Coronary artery (tissue), 2 donors: ENCODE results near the gene SLC9B2.

Experiments
- DNase-seq: peaks from one replicate; pipeline ENCODE4 v3.0.0-alpha.2; 2017; ENCODE audit warnings: low spot score
- H3K27ac ChIP-seq, 2 donors: fragments of 200-600 bp; sonication (generic); one replicate each; pipeline ENCODE4 v1.5.1; 2016 to 2019
- H3K4me3 ChIP-seq: fragments of 200-600 bp; sonication (generic); 2 replicates; pipeline ENCODE4 v1.5.1; 2016; ENCODE audit warnings: mild to moderate bottlenecking, moderate library complexity
- CTCF ChIP-seq: fragments of 200-600 bp; sonication (generic); IDR thresholded peaks from one replicate; pipeline ENCODE4 v1.5.1; 2019; ENCODE audit warnings: antibody characterized with exemption

SLC9B2 gene

GRCh38 chr4:103036169-103036568 is 40.4 kb downstream of the SLC9B2 start:
- TF ChIP-seq CTCF, result no peak
- no peak for DNase-seq

GRCh38 chr4:103032574-103032973 is 44.0 kb downstream of the SLC9B2 start:
- no peak overlapping the region for H3K4me3 ChIP-seq
- DNase-seq, result no peak
- H3K27ac ChIP-seq, result no peak overlapping the region
- no peak for TF ChIP-seq CTCF

More at GRCh38 chr4:103036169-103036568, 40.4 kb downstream of the SLC9B2 start:
- Histone ChIP-seq H3K27ac (no peak overlapping the region), H3K4me3 (no peak overlapping the region)

GRCh38 chr4:103030791-103031190 is 45.8 kb downstream of the SLC9B2 start:
- Histone ChIP-seq H3K27ac (no peak overlapping the region), H3K4me3 (no peak overlapping the region)
- TF ChIP-seq CTCF, result no peak
- DNase-seq, result no peak

GRCh38 chr4:103029300-103029699 is 47.3 kb downstream of the SLC9B2 start:
- no peak overlapping the region for H3K27ac ChIP-seq
- no peak for DNase-seq
- TF ChIP-seq CTCF, result no peak
- H3K4me3 ChIP-seq, result no peak overlapping the region

GRCh38 chr4:103026868-103027267 is 49.7 kb downstream of the SLC9B2 start:
- no peak overlapping the region for H3K27ac ChIP-seq
- no peak overlapping the region for H3K4me3 ChIP-seq
- no peak for DNase-seq
- TF ChIP-seq CTCF, result no peak

- no peak for TF ChIP-seq CTCF
- no peak overlapping the region for H3K4me3 ChIP-seq
- no peak overlapping the region for H3K27ac ChIP-seq
Measured at GRCh38 chr4:103024996-103025395, 51.6 kb downstream of the SLC9B2 start.

GRCh38 chr4:103021120-103021519 is 55.4 kb downstream of the SLC9B2 start:
- no peak for TF ChIP-seq CTCF
- Histone ChIP-seq H3K4me3 (no peak overlapping the region), H3K27ac (no peak overlapping the region)
- no peak for DNase-seq

More at GRCh38 chr4:103024996-103025395, 51.6 kb downstream of the SLC9B2 start:
- no peak for DNase-seq
